Activated CD4-positive, CD25-positive, alpha-beta regulatory T cell (primary cell): ENCODE results near the gene DICER1.
"Not testable (repeated sequence)": the region's sequence is repeated elsewhere in the genome, so short reads cannot be mapped to it uniquely, and the experiment has no call there.

Experiments
- DNase-seq, 4 experiments: peaks; one replicate each; lab custom pipeline; 2025; lab: John Stamatoyannopoulos, UW

DICER1 gene

GRCh38 chr14:95146079-95146771, 11.1 kb downstream of the DICER1 start:
- no peak for DNase-seq

- DNase-seq: no peak
Observed at GRCh38 chr14:95144849-95145248, 12.5 kb downstream of the DICER1 start.

GRCh38 chr14:95143808-95144620, 13.3 kb downstream of the DICER1 start:
- DNase-seq: no peak

DNA sequence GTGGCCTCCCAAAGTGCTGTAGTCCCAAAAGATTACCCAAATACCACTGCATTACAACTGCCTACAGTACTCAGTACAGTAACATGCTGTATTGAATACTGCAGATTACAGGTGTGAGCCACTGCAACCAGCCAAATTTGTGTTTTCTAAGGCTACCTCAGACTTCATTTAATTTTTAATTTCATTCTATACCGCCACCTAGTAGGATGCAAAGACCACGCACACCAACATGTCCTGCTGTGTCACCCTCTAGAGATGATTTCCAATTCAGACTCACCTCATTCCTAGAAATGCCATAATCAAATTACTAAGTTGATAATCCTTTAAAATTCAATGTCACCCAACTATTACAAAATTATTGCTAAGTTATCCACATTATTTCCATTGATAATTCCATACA, 15.1 kb downstream of the DICER1 start:
- DNase-seq: no peak

DNA sequence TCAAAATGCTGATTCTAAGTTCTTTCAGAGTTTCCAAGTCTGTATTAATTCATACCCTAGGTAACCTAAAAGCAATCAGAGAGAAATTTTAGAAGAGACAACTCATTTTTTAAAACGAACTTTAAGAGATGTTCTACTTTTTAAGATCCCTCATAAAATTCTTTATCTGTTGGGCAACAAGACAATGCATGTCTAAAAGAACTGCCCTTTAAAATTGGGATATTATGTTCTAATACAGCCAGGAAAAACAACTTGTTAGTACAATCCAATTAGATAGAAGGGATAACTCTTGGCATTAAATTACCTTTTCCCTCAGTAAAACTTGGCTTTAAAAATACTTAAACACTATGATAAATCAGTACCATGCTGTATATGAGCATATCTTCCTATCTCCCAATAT, 15.6 kb downstream of the DICER1 start:
- DNase-seq: no peak

DNA sequence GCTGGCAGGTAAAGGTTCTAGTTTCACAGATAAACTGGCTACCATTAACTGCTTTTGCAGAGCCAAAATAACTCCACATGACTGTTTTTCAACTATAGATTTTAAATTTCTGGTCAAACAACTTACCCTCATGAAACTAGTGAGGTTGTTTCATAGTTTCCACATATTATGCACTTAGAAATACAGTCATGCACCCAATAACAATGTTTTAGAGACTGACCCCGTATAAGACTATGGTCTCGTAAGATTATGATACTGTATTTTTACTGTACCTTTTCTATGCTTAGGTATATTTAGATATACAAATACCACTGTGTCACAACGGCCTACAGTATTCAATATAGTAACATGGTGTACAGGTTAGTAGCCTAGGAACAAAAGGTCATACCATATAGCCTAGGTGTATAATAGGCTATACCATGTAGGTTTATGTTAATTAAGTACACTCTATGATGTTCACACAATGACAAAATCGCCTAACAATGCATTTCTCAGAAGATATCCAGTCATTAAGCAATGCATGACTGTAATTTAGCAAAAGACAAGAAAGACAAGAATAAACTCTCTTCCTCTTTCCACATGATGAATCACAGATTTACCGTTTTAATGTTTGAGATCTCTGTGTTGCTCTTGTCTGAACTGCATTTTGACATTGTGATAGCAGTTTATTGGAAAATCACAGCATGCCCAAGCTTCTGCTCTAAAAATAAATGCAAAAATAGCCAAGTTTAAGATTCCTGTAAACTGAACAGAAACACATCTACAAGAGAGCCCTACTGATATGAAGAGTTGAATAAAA, 17.1 kb downstream of the DICER1 start:
- DNase-seq: no peak

DNA sequence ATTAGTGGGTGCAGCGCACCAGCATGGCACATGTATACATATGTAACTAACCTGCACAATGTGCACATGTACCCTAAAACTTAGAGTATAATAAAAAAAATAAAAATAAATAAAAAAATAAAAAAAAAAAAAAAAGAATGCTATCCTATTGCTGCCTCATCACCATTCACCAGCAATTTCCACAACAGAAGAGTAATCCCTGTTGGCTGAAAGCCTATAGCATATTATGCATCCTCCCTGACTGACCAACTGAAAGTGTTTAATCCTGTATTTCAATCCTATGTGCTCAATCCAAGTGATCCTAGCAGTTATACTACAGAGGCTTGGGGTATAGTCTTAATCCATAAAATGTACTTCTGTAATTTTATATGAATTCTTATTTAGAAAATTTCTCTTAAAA, 18.5 kb downstream of the DICER1 start:
- DNase-seq: no peak

- DNase-seq: not testable (repeated sequence)
Observed at GRCh38 chr14:95138455-95138854, 18.9 kb downstream of the DICER1 start.

DNA sequence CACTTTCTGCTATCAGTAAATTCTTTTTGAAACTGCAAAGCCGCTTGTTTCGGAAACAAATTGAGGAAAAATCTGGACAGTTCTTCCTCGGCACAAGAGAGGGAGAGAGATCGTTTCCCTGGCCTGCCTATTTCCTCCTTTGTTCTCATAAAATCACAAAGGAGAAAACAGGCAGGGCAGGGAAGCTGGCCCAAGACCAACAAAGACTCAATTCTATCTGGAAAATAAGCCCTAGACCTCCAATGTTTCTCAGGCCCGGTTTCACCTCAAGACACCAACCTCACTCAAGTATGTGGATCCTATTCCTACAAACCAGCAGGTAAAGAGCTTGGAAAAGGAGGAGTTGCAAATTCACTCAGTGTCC, 19.5 kb downstream of the DICER1 start:
- no peak for DNase-seq

DNA sequence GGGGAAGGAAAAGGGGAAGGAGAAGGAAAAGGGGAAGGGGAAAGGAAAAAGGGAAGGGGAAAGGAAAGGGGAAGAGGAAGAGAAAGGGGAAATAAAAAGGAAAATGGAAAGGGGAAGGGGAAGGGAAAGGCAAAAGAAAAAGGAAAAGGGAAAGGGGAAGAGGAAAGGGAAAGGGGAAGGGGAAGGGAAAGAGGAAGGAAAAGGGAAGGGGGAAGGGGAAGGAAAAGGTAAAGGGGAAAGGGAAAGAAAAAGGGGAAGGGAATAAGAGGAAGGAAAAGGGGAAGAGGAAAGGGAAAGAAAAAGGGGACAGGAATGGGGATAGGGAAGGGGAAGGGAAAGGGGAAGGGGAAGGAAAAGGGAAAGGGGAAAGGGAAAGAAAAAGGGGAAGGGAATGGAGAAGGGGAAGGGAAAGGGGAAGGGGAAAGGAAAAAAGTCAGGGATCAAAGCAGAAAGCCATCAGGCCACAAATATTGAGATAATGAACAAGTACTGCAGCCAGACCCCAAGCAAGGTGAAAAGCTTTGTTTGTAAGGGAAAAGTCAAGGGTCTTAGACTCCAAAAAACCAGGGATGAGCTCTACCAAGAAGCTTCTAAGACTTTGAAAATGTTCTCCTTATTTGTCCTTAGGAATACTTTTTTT, 20.0 kb downstream of the DICER1 start:
- DNase-seq: no peak

DNA sequence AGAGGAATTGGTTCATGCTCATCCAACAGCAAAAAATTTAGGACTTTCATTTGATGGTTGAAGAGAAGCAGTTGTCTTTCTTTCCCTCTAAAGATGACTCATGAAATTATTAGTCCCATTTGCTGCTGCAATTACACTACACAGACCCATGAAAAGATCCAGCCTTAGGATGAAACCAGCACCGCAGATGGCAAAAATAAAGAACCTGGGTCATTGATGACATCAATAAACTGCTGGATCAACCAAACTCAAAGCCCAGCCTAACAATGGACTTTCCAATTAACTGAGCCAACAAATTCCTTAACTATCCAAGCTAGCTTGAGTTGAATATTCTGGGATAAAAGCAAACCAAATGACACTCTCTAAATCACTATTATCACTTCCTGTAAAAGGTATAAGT, 20.7 kb downstream of the DICER1 start:
- no peak for DNase-seq

DNA sequence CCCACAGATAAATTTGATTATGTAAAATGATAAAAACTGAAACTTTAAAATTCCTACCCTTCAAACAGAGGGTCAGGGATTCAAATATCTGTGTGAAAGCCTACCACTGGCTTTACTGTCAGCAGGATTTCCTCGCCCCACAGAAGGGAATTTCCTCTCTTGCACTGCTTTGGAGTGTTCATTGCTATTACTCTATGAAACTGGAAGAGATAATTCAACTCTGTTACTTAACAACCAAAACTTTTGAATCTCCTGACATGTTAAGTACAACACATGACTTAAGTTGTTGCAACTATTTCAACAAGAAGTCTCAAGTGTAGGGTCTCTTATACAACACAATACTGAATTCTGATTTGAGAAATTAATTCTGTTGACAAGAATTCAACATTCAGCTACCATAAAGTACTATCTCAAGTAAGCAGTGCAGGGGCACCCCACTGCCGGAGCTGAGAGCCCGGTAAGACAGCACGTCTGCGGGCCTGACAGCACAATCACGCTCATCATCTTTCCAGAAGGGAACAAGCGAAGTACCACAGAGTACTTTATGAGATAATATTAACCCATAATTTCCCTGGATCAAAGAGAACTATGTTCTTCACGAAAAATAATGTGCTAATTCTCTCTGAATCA, 22.9 kb downstream of the DICER1 start:
- DNase-seq: no peak

DNA sequence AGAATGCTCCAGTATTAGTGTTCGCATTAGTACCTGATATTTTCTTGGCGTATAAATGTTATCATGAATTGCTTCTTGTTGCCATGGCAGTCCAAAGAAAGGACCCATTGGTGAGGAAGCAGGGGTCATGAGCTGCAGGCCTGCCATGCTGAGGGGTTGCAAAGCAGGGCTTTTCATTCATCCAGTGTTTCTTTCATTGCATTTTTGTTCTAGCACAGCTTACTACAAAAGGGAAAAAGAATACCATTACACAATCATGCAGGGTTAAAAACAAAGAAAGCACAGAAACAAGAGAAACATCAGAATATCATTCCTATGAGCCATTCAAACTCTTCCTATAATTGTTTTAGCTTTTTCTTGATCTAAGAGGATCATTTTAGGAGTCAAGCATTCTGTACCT, 24.0 kb downstream of the DICER1 start:
- no peak for DNase-seq

DNA sequence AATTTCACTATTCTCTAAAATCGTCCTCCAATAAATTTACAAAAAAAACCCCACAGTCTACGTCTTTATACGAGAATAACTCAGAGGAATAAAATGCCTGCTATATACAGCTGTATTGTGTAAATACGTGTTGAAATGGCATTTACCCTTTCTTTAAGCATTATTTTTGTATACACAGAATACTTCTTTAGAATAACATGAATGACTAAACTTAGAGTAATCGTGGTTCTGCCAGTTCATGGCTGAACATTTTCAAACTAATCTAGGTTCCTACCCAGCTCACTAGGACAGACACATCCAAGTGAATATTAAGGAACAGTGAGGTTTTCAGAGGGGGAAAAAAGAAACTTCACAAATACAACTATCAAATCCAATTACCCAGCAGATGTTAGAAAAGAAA, 24.6 kb downstream of the DICER1 start:
- DNase-seq: no peak

DNA sequence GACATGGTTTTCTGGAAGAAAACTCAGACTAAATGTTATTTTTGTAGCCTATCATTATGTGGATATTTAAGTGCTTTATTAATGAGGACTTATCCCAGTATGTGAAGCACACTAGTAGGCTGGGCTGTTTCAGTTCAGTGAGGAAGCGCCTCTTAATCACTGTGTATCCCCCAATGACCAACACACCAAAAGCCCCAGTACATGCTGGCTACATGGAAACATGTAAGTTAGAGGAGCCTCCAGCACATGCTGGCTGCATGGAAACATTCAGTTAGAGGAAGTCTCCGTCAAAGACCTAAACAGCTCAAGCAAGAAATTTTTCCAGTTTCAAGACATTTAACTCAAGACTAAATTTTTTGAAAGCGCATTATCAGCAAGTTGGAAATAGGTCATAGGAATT, 26.8 kb downstream of the DICER1 start:
- no peak for DNase-seq

GRCh38 chr14:95128140-95128539, 29.2 kb downstream of the DICER1 start:
- DNase-seq: no peak

DNA sequence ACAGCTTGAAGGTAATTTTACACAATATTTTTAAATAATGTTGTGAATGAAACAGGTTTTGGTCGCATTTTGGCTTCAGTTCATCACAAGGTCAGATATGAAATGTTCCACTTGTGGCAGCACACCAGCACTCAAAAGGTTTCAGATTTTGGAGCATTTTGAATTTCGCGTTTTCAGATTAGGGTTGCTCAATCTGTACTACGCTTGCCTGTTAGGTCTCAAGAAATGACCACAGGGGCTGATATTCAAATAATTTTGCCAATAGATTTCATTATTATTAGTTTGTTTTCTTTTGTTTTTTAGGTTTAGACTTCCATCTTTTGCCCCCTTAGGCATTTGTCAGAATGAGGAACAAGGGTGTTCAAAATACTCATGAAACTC, 29.8 kb downstream of the DICER1 start:
- DNase-seq: no peak

DNA sequence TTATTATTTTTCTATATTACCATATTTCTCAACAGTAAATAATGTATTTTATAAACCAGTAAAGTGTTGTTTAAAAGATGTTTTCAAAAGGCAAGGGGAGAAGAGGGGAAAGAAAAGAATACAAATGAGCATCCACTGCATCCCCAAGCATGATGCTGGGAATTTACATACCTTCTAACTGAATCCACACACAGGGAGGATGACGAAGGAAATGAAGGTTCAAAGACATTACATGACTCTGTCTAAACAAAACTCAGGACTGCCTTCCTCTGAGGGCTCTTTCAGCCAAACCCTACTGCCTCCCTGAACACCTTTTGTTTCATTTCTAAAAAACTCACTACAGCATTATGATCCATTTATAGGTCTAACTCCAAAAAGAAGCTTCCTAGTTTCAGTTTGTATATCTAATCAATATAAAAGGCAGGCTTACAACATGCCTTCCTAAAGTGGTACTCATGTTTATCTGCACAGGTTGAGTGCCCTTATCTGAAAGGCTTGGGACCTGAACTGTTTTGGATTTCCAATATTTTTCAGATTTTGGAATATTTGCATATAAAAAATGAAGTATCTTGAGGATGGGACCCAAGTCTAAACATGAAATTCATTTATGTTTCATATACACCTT, 30.3 kb downstream of the DICER1 start:
- DNase-seq: no peak

DNA sequence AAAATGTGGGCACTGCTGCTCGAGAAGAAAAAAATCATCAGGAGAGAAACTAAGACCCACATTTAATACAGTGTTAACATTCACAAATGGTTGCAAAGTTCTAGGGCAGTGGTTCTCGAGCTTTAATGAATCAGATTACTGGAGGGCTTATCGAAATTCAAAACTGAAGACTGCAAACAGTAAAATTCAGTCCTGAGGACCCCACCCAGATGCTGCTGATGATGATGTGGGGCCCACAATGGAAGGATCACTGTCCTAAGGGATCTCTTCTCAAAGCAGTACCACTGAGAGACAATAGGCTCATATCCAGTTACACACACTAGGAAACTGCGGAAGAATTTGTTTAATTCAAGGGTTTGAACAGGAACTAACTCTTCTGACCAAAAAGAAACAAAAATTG, 31.4 kb downstream of the DICER1 start:
- no peak for DNase-seq

GRCh38 chr14:95125221-95125620, 32.1 kb downstream of the DICER1 start:
- DNase-seq: no peak

- DNase-seq: no peak
Observed at GRCh38 chr14:95123891-95124579, 33.3 kb downstream of the DICER1 start.
